Upper lobe of left lung (tissue), 6 donors: ENCODE results near the gene NFAT5. TPM values are rescaled to one million over a fixed set of nuclear protein-coding genes. Genes with fewer than 3 reads are reported as not detected.

Experiments used
- ATAC-seq, 2 donors: fragments of 200-7000 bp; cut with Tn5 transposase; one replicate each; pipeline ENCODE4 v1.9.1; 2022; ENCODE audit warnings: mild to moderate bottlenecking in 2 of 2, moderate library complexity in 2 of 2; ENCODE audit not compliant: low FRiP score in 2 of 2
- DNase-seq, 2 donors: peaks; one replicate each; pipeline ENCODE4 v3.0.0-alpha.2; 2019 to 2020
- H3K27ac ChIP-seq, 4 donors: fragments of 200-600 bp; sonication (generic); one replicate each; pipeline ENCODE4 v1.5.1; 2016 to 2019
- H3K27me3 ChIP-seq, 4 donors: fragments of 200-600 bp; sonication (generic); one replicate each; pipeline ENCODE4 v1.5.1; 2017 to 2019
- H3K36me3 ChIP-seq, 4 donors: fragments of 200-600 bp; sonication (generic); one replicate each; pipeline ENCODE4 v1.5.1; 2016 to 2019
- H3K4me1 ChIP-seq, 4 donors: fragments of 200-600 bp; sonication (generic); one replicate each; pipeline ENCODE4 v1.5.1; 2018 to 2019
- H3K4me3 ChIP-seq, 4 donors: fragments of 200-600 bp; sonication (generic); one replicate each; pipeline ENCODE4 v1.5.1; 2017 to 2019; ENCODE audit warnings: mild to moderate bottlenecking in 2 of 4, moderate library complexity in 1 of 4
- H3K9me3 ChIP-seq, 4 donors: fragments of 200-600 bp; sonication (generic); one replicate each; pipeline ENCODE4 v1.5.1; 2018 to 2019
- EP300 ChIP-seq, 4 donors: sonication (generic); formaldehyde crosslinking; IDR thresholded peaks; one replicate each; pipeline ENCODE4 v1.5.1; 2017; ENCODE audit warnings: antibody characterized with exemption in 4 of 4, control low read depth in 2 of 4
- POLR2A ChIP-seq, 4 donors: fragments of 450-650 bp; IDR thresholded peaks; one replicate each; pipeline ENCODE4 v1.5.1; 2016 to 2017; ENCODE audit warnings: antibody characterized with exemption in 4 of 4, mild to moderate bottlenecking in 2 of 4
- POLR2AphosphoS5 ChIP-seq, 2 donors: sonication (generic); formaldehyde crosslinking; IDR thresholded peaks; one replicate each; pipeline ENCODE4 v1.5.1; 2017; ENCODE audit warnings: antibody characterized with exemption in 2 of 2
- WGBS, 2 donors: methylation state at CpG; one replicate each; pipeline ENCODE4 v1.1.5; 2017 to 2018; 5-methylcytosine and 5-hydroxymethylcytosine counted together
- total RNA-seq, 6 donors: library from RNA; depleted of rRNA in 4 of 6; stranded (reverse); fragments of >200 nt in 4 of 6; gene quantifications; one replicate each; pipeline versions ENCODE4 v1.1.0 to v1.2.1, GENCODE V29; 2016 to 2021
- TF ChIP-seq, protein P1 (sequence below), 6 experiments: fragments of 450-650 bp in 4 of 6; fragments of 200-600 bp in 2 of 6; sonication (generic) in 2 of 6; IDR thresholded peaks; one replicate each; pipeline ENCODE4 v1.5.1; 2016 to 2019; ENCODE audit warnings: antibody characterized with exemption in 6 of 6
- donor health status: DM: no; HTN: no; CAD: no; lungs with moderate emphysema.
- donor health status: DM: no; HTN: yes; CAD: no; lungs with severe emphysema.

Gene NFAT5
- total RNA-seq, 6 donors from 2014 or later: 36.0 to 80.7 (median 50.4) TPM

DNA sequence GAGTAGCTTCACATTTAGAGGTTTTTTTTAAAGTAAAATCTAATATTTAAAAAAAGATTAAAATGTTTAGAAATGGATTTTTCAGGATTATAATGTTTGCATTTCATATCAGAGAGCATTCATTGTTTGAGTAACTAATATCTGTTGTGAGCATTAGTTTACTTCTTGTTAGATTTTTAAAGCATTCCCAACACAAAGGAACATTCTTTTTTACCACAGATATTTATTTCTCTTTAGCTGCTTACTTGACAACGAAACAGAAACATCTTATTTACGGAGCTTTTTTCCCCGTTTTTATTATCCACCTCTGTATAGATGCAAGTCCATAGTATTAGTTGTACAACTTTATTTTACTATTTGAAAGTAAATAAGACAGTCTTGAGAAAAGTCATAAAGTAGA is 53.0 kb downstream of the NFAT5 start:
- Histone ChIP-seq H3K36me3 (no peaks in the 10 kb centered on the region), H3K27me3 (no peaks in the 10 kb centered on the region), H3K4me1 (peaks cover 24 to 37% (median 27%) of the 10 kb centered on the region in 4 donors), H3K27ac (no peak overlapping the region), H3K9me3 (no peaks in the 10 kb centered on the region), H3K4me3 (no peak overlapping the region)
- TF ChIP-seq POLR2AphosphoS5 (IDR thresholded peaks at IDR 0.05) (no peak), POLR2A (IDR thresholded peaks at IDR 0.05) (no peak), EP300 (IDR thresholded peaks at IDR 0.05) (no peak)
- TF ChIP-seq, protein P1, sequence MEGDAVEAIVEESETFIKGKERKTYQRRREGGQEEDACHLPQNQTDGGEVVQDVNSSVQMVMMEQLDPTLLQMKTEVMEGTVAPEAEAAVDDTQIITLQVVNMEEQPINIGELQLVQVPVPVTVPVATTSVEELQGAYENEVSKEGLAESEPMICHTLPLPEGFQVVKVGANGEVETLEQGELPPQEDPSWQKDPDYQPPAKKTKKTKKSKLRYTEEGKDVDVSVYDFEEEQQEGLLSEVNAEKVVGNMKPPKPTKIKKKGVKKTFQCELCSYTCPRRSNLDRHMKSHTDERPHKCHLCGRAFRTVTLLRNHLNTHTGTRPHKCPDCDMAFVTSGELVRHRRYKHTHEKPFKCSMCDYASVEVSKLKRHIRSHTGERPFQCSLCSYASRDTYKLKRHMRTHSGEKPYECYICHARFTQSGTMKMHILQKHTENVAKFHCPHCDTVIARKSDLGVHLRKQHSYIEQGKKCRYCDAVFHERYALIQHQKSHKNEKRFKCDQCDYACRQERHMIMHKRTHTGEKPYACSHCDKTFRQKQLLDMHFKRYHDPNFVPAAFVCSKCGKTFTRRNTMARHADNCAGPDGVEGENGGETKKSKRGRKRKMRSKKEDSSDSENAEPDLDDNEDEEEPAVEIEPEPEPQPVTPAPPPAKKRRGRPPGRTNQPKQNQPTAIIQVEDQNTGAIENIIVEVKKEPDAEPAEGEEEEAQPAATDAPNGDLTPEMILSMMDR (IDR thresholded peaks at IDR 0.05): no peak
- ATAC-seq: no peak
- no peak for DNase-seq
- WGBS, 2 donors: 65 to 69% methylated on average over 3 of the region's 3 CpGs

DNA sequence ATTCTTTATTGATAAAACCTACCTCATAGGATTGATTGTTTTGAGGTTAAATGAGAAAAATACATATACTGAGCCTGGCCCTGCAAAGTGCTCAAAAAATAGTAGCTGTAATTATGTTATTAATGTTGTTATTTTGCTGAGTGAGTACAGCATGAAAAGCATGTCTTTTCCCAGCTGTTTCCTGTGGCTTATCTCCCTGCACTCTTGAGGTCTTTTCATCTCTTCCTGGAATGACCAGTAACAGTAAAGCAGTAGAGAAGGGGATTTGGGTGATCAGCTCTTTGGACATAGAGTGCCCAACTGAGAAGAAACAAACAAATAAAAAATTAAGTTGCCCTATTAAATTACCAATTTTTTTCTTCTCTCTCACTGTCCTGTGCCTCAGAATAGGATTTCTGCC is 53.7 kb downstream of the NFAT5 start:
- H3K4me1 ChIP-seq: peaks cover 19 to 33% (median 25%) of the 10 kb centered on the region in 4 donors

DNA sequence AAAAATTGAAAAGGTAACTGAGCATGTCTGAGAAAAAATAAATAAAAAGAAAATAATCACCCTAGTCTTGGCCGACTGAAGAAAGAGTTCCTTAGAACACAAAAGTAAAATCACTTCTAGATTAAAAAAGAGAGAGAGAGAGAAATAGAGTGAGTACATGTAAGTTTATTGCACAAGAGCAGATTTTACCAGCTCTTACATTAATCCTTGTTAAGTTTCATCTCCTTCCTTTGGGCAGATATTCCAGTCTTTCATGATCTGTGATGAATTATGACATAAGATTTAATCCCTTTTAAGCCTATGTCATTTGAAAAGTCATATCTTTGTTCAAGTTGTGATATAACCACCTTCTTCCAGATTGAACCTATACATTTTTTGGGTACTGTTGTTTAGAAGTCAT is 54.8 kb downstream of the NFAT5 start:
- no peak for DNase-seq
- Histone ChIP-seq H3K4me1 (peaks cover 19 to 33% (median 25%) of the 10 kb centered on the region in 4 donors), H3K4me3 (no peak overlapping the region), H3K27ac (no peak overlapping the region), H3K9me3 (no peaks in the 10 kb centered on the region), H3K27me3 (no peaks in the 10 kb centered on the region), H3K36me3 (no peaks in the 10 kb centered on the region)
- WGBS, 2 donors: 28 to 44% methylated on average over 1 of the region's 1 CpG
- no peak for ATAC-seq
- TF ChIP-seq POLR2AphosphoS5 (IDR thresholded peaks at IDR 0.05): no peak
- TF ChIP-seq POLR2A (IDR thresholded peaks at IDR 0.05): no peak
- no peak for TF ChIP-seq EP300 (IDR thresholded peaks at IDR 0.05)
- TF ChIP-seq, protein P1 (IDR thresholded peaks at IDR 0.05): no peak

More for the DNA sequence above, 53.7 kb downstream of the NFAT5 start:
- Histone ChIP-seq H3K27ac (no peak overlapping the region), H3K27me3 (no peaks in the 10 kb centered on the region), H3K9me3 (no peaks in the 10 kb centered on the region), H3K4me3 (no peak overlapping the region), H3K36me3 (no peaks in the 10 kb centered on the region)
- DNase-seq (no peak), ATAC-seq (no peak)
- no peak for TF ChIP-seq EP300 (IDR thresholded peaks at IDR 0.05)

DNA sequence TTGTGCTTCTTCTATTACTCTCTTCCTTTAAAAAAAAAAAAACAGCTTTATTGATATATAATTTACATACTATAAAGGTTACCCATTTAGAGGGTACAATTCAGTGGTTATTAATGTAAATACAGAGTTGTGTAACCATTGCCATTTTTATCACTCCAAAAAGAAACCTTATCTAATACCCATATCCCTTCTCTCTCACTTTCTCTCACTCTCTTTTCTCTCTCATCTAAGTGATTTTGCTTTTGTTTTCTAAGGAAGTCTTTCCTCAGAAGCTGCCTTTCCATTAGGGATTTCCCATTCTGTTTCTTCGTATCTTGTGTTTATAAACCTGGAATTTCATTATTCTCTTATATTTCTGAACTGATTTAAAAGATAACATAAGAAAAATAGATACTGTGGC is 55.5 kb downstream of the NFAT5 start:
- WGBS, 2 donors: 80 to 82% methylated on average over 1 of the region's 1 CpG
- no peak overlapping the region for H3K27ac ChIP-seq
- DNase-seq: no peak

DNA sequence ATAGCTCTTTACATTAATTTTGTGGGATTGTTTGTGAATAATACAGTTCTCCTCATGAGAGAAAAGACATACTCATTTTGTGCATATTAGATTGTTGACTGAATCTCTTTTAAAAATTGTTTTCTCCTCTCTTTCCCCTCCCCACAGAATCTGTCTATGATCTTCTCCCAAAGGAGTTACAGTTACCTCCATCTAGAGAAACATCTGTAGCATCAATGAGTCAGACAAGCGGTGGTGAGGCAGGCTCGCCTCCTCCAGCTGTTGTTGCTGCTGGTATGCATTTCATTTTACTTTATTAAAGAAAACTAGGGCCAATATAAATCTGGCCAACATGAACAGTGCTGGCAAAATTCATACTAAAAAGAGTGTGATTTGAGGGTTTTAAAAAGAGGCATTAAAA is 60.5 kb downstream of the NFAT5 start:
- DNase-seq (no peak), ATAC-seq (no peak)
- TF ChIP-seq, protein P1 (IDR thresholded peaks at IDR 0.05): no peak
- TF ChIP-seq POLR2A (IDR thresholded peaks at IDR 0.05): no peak
- TF ChIP-seq EP300 (IDR thresholded peaks at IDR 0.05): no peak
- TF ChIP-seq POLR2AphosphoS5 (IDR thresholded peaks at IDR 0.05): no peak
- Histone ChIP-seq H3K9me3 (no peaks in the 10 kb centered on the region), H3K4me3 (no peak overlapping the region), H3K4me1 (peaks cover 0 to under 1% (median 0%) of the 10 kb centered on the region in 4 donors), H3K27me3 (no peaks in the 10 kb centered on the region), H3K36me3 (peaks cover 0 to 19% (median 0%) of the 10 kb centered on the region in 4 donors), H3K27ac (no peak overlapping the region)
- WGBS, 2 donors: 85 to 86% methylated on average over 2 of the region's 2 CpGs

More for the DNA sequence above, 55.5 kb downstream of the NFAT5 start:
- Histone ChIP-seq H3K36me3 (no peaks in the 10 kb centered on the region), H3K4me1 (peaks cover 19 to 33% (median 25%) of the 10 kb centered on the region in 4 donors), H3K4me3 (no peak overlapping the region), H3K9me3 (no peaks in the 10 kb centered on the region), H3K27me3 (no peaks in the 10 kb centered on the region)
- TF ChIP-seq, protein P1 (IDR thresholded peaks at IDR 0.05): no peak
- TF ChIP-seq POLR2AphosphoS5 (IDR thresholded peaks at IDR 0.05) (no peak), POLR2A (IDR thresholded peaks at IDR 0.05) (no peak)
- ATAC-seq: no peak
